Measurements from ENCODE around the gene NKD1. TPM values are rescaled to one million over a fixed set of nuclear protein-coding genes. Genes with fewer than 3 reads are reported as not detected.
"Not testable (repeated sequence)": the region's sequence is repeated elsewhere in the genome, so short reads cannot be mapped to it uniquely, and the experiment has no call there.

NKD1 gene
- total RNA-seq, 1 donor from 2014 or later = under 0.01 TPM

- no peak for DNase-seq (ENCODE audit: low read depth)
Observed at GRCh38 chr16:50559804-50560514, 11.8 kb downstream of the NKD1 start.

- no peak for DNase-seq (ENCODE audit: low read depth)
Observed at GRCh38 chr16:50560903-50561863, 13.0 kb downstream of the NKD1 start.

GRCh38 chr16:50562657-50563056, 14.5 kb downstream of the NKD1 start:
- no peak for DNase-seq (ENCODE audit: low read depth)

- no peak for DNase-seq (ENCODE audit: low read depth)
Observed at GRCh38 chr16:50563989-50564388, 15.8 kb downstream of the NKD1 start.

- DNase-seq (ENCODE audit: low read depth) = no peak
Observed at GRCh38 chr16:50565428-50565827, 17.2 kb downstream of the NKD1 start.

- no peak for DNase-seq (ENCODE audit: low read depth)
Observed at GRCh38 chr16:50566014-50566962, 18.1 kb downstream of the NKD1 start.

- no peak for DNase-seq (ENCODE audit: low read depth)
Observed at GRCh38 chr16:50567651-50568050, 19.5 kb downstream of the NKD1 start.

- no peak for DNase-seq (ENCODE audit: low read depth)
Observed at GRCh38 chr16:50568187-50568815, 20.1 kb downstream of the NKD1 start.

- DNase-seq (ENCODE audit: low read depth) = no peak
Observed at GRCh38 chr16:50570354-50570753, 22.2 kb downstream of the NKD1 start.

GRCh38 chr16:50570808-50571598, 22.8 kb downstream of the NKD1 start:
- no peak for DNase-seq (ENCODE audit: low read depth)

GRCh38 chr16:50571786-50572185, 23.6 kb downstream of the NKD1 start:
- DNase-seq (ENCODE audit: low read depth) = no peak

- DNase-seq (ENCODE audit: low read depth) = no peak
Observed at GRCh38 chr16:50572700-50573099, 24.5 kb downstream of the NKD1 start.

GRCh38 chr16:50573279-50573678, 25.1 kb downstream of the NKD1 start:
- DNase-seq (ENCODE audit: low read depth) = no peak

- DNase-seq (ENCODE audit: low read depth) = no peak
Observed at GRCh38 chr16:50573947-50574744, 25.9 kb downstream of the NKD1 start.

GRCh38 chr16:50574745-50575136, 26.5 kb downstream of the NKD1 start:
- no peak for DNase-seq (ENCODE audit: low read depth)

- DNase-seq (ENCODE audit: low read depth) = no peak
Observed at GRCh38 chr16:50575743-50576142, 27.5 kb downstream of the NKD1 start.

GRCh38 chr16:50576403-50577113, 28.4 kb downstream of the NKD1 start:
- no peak for DNase-seq (ENCODE audit: low read depth)

GRCh38 chr16:50578137-50578536, 29.9 kb downstream of the NKD1 start:
- no peak for DNase-seq (ENCODE audit: low read depth)

GRCh38 chr16:50579373-50579772, 31.2 kb downstream of the NKD1 start:
- DNase-seq (ENCODE audit: low read depth) = not testable (repeated sequence)

Data from renal cortical epithelial cell (primary cell).